ENCODE data around the gene PHEX.
"Not testable (repeated sequence)": the region's sequence is repeated elsewhere in the genome, so short reads cannot be mapped to it uniquely, and the experiment has no call there.

Gene PHEX

GRCh38 chrX:22247169-22247568 lies 215.0 kb downstream of the PHEX start:
- DNase-seq (ENCODE audit: low read depth) = no peak

GRCh38 chrX:22248401-22248800 lies 216.3 kb downstream of the PHEX start:
- no peak for DNase-seq (ENCODE audit: low read depth)

GRCh38 chrX:22249371-22249770 lies 217.2 kb downstream of the PHEX start:
- DNase-seq (ENCODE audit: low read depth) = no peak

GRCh38 chrX:22268706-22269105 lies 236.6 kb downstream of the PHEX start:
- DNase-seq (ENCODE audit: low read depth) = no peak

- no peak for DNase-seq (ENCODE audit: low read depth)
Observed at GRCh38 chrX:22272613-22273012, 240.5 kb downstream of the PHEX start, which contains the start of gene CBLL2. Gene CBLL2, plus strand, starts transcription at chrX:22272913. Its CDS starts 79 bp downstream, at chrX:22272992.

- DNase-seq (ENCODE audit: low read depth) = no peak
Observed at GRCh38 chrX:22273714-22274317, 241.7 kb downstream of the PHEX start.

GRCh38 chrX:22276781-22277180 lies 244.7 kb downstream of the PHEX start:
- DNase-seq (ENCODE audit: low read depth) = no peak

- DNase-seq (ENCODE audit: low read depth) = no peak
Observed at GRCh38 chrX:22278375-22278774, 246.2 kb downstream of the PHEX start.

- not testable (repeated sequence) for DNase-seq (ENCODE audit: low read depth)
Observed at GRCh38 chrX:22289209-22289608, 257.1 kb downstream of the PHEX start.

- DNase-seq (ENCODE audit: low read depth) = no peak
Observed at GRCh38 chrX:22296871-22297270, 264.7 kb downstream of the PHEX start.

GRCh38 chrX:22300130-22300529 lies 268.0 kb downstream of the PHEX start:
- no peak for DNase-seq (ENCODE audit: low read depth)

Measured in stimulated activated CD8-positive, alpha-beta memory T cell treated with anti-CD3 and anti-CD28 coated beads, Interleukin-12 subunit alpha, Interleukin-12 subunit beta, amount 100 ng/mL, for 4 hours (primary cell).